HG03571 (cell line): ENCODE results near the gene TRAPPC5.

Experiments
- ATAC-seq: cut with Tn5 transposase; IDR thresholded peaks from one replicate; pipeline ENCODE4 v1.9.1; 2021; ENCODE audit not compliant: unreplicated experiment

Gene TRAPPC5

GRCh38 chr19:7730286-7731217 lies 49.9 kb downstream of the TRAPPC5 start:
- no peak for ATAC-seq

- no peak for ATAC-seq
These were observed 50.6 kb downstream of the TRAPPC5 start for GRCh38 chr19:7731218-7731595.

- ATAC-seq, result no peak
These were observed 51.0 kb downstream of the TRAPPC5 start for GRCh38 chr19:7731615-7732014.

GRCh38 chr19:7732045-7732444 lies 51.4 kb downstream of the TRAPPC5 start, which contains the start of gene CLEC4G:
Gene CLEC4G, minus strand, starts transcription at chr19:7732110. Its CDS starts 8 bp downstream, at chr19:7732102.
- no peak for ATAC-seq

- no peak for ATAC-seq
These were observed 52.7 kb downstream of the TRAPPC5 start for GRCh38 chr19:7733376-7733775.

- ATAC-seq, result no peak
These were observed 53.9 kb downstream of the TRAPPC5 start for GRCh38 chr19:7734220-7735203.

- ATAC-seq, result no peak
These were observed 55.5 kb downstream of the TRAPPC5 start for GRCh38 chr19:7736148-7736547.

- ATAC-seq, result no peak
These were observed 56.6 kb downstream of the TRAPPC5 start for GRCh38 chr19:7737215-7737614.
